Muscle layer of colon (tissue), 2 donors: ENCODE results near the gene PTGIS.
A peak's percentile ranks its signal among the peaks of the same experiment; 100 is the strongest.
"Not testable (repeated sequence)": the region's sequence is repeated elsewhere in the genome, so short reads cannot be mapped to it uniquely, and the experiment has no call there.

Experiments used
- H3K27ac ChIP-seq: one replicate; pipeline ENCODE4 v1.7.0; 2013; ENCODE audit warnings: low read depth, mild to moderate bottlenecking, low read length, moderate library complexity
- H3K27me3 ChIP-seq, 2 donors: one replicate each; pipeline ENCODE4 v1.7.0; 2013; ENCODE audit warnings: low read length in 2 of 2, mild to moderate bottlenecking in 2 of 2; ENCODE audit not compliant: insufficient read depth in 2 of 2, control insufficient read depth in 1 of 2
- H3K36me3 ChIP-seq: one replicate; pipeline ENCODE4 v1.7.0; 2013; ENCODE audit warnings: mild to moderate bottlenecking, low read length; ENCODE audit not compliant: insufficient read depth
- H3K4me1 ChIP-seq: one replicate; pipeline ENCODE4 v1.7.0; 2013; ENCODE audit warnings: mild to moderate bottlenecking, low read length; ENCODE audit not compliant: insufficient read depth
- H3K4me3 ChIP-seq, 2 donors: one replicate each; pipeline ENCODE4 v1.7.0; 2013; ENCODE audit warnings: low read length in 2 of 2, low read depth in 1 of 2, mild to moderate bottlenecking in 1 of 2, moderate library complexity in 1 of 2
- H3K9ac ChIP-seq: one replicate; pipeline ENCODE4 v1.7.0; 2013; ENCODE audit warnings: low read length
- H3K9me3 ChIP-seq: one replicate; pipeline ENCODE4 v1.7.0; 2013; ENCODE audit warnings: mild to moderate bottlenecking, low read length
- donor health status: abdominal sarcoma.
- donor health status: Adenocarcinoma of cecum.

PTGIS gene

DNA sequence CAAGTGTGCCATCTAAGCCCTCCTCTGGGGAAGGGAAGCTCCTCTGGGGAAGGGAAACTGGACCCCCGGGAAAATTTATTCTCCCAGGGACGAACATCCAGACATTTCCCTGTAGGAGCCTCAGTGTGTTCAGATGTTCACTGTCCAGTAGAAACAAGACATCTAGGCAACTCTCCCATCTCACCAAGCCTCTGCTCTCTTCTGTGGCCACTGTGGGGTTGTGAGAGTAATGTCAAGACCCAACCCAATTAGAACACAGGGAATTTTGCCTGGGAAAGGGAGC lies 3.6 kb upstream of the PTGIS start:
- Histone ChIP-seq H3K4me3 (no peak overlapping the region), H3K9me3 (no peaks in the 10 kb centered on the region), H3K9ac (no peak overlapping the region), H3K27me3 (peaks cover 0 to 18% of the 10 kb centered on the region in 2 donors), H3K4me1 (peaks cover 14% of the 10 kb centered on the region), H3K36me3 (no peaks in the 10 kb centered on the region), H3K27ac (no peak overlapping the region)

DNA sequence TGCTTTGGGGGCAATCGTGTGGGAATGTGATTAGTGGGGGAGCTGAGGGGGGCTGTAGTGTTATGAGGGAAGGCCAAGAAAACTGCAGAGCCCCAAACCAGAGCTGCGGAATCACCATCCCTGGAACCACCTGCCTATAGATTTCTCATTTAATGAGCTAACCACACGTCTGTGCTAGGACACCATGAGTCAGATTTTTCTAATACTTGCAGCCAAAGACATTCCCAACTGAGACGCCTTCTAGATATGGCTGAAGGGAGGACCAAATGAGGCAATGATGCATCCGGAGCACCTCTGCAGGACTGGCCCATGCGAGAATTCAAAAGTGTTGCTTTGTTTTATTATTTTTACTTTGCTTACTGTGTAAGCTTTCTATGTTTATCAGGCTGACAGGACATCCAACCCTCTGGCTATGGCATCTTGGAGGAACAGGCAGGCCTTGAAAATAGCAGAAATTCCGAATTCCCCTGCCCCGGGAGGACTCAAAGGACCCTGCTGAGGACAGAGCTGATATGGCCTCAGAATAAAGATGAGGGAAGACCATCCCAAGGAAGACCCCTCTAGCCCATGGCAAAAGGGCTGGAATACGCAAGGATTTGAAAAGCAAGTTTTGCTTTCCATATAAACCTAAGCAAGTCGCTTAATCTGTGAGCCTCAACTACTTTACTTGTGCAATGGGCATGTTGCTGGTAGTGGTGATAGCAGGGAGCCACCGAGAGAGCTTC lies 3.1 kb upstream of the PTGIS start:
- H3K9ac ChIP-seq: no peak overlapping the region
- H3K27ac ChIP-seq: no peak overlapping the region
- H3K36me3 ChIP-seq: no peaks in the 10 kb centered on the region
- H3K9me3 ChIP-seq: no peaks in the 10 kb centered on the region
- H3K4me3 ChIP-seq: no peak overlapping the region
- H3K27me3 ChIP-seq: peaks cover 0 to 18% of the 10 kb centered on the region in 2 donors
- H3K4me1 ChIP-seq: peaks cover 13% of the 10 kb centered on the region

DNA sequence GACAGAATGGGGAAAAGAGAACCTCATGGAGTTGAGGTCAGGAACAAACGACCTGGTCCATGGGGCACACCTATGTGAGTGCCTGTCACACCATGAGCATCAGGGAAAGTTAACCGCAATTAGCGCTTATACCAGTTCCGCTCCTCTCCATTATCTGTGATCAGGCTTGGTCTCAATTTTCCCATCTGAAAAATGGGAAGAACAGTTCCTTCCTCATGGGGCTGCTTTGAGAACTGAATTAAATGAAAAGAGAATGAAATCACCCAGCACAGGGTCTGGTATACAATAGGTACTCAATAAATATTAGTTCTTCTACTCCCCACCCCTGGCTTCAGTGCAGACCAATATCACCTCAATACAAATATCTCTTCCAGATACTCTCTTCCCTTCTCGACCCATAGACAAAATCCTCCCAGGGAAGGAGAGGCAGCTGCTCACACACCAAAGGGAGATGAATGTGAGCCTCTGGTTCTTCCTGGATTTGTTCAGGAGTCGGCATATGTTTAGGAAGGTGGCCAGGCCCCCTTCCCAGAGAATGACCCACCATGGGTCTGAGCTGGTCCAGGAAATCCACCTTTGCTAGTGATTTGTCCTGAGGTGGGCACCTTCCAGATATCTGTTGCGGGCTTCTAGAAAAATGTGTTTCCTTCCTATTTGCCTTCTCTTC lies 2.4 kb upstream of the PTGIS start:
- no peaks in the 10 kb centered on the region for H3K9me3 ChIP-seq
- peaks cover 9% of the 10 kb centered on the region for H3K4me1 ChIP-seq
- no peak overlapping the region for H3K9ac ChIP-seq
- no peaks in the 10 kb centered on the region for H3K36me3 ChIP-seq
- no peak overlapping the region for H3K4me3 ChIP-seq
- peak overlapping the region; percentile 33 for H3K27ac ChIP-seq
- H3K27me3 ChIP-seq: peaks cover 0 to 18% of the 10 kb centered on the region in 2 donors

DNA sequence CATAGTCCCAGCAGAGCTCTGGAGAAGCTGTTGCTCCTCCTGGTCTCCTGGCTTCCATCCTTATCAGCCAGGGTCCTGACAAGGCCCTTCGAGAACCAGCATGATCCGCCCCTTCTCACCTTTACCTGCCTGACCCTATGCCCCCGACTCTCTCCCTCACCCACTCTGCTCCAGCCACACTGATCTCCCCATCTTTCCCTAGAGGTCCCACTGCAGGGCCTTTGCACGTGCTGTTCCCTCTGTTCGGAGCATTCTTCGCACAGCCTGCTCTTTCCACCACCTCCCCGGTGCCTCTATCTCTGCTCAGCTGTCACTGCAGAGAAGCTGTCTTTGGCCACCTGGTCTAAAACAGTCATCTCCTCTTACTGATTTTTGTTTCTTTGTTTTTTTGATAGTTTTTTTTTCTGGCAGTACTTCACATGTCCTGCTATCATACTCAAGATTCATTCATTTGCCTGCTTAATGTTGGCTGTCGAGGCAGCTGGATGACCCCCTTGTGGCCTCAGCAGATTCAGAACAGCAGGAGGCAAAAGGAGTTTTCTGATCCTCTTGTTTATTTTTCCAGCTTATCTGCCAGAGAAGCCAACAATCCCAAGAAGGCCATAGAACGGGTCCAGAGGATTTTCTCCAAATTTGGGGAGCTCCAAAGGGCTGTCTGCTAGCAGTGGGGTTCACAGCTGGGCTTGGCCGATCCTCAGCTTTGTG lies 1.6 kb upstream of the PTGIS start:
- Histone ChIP-seq H3K27me3 (peaks cover 0 to 18% of the 10 kb centered on the region in 2 donors), H3K4me1 (peaks cover 9% of the 10 kb centered on the region), H3K27ac (peak overlapping the region; percentile 49)

DNA sequence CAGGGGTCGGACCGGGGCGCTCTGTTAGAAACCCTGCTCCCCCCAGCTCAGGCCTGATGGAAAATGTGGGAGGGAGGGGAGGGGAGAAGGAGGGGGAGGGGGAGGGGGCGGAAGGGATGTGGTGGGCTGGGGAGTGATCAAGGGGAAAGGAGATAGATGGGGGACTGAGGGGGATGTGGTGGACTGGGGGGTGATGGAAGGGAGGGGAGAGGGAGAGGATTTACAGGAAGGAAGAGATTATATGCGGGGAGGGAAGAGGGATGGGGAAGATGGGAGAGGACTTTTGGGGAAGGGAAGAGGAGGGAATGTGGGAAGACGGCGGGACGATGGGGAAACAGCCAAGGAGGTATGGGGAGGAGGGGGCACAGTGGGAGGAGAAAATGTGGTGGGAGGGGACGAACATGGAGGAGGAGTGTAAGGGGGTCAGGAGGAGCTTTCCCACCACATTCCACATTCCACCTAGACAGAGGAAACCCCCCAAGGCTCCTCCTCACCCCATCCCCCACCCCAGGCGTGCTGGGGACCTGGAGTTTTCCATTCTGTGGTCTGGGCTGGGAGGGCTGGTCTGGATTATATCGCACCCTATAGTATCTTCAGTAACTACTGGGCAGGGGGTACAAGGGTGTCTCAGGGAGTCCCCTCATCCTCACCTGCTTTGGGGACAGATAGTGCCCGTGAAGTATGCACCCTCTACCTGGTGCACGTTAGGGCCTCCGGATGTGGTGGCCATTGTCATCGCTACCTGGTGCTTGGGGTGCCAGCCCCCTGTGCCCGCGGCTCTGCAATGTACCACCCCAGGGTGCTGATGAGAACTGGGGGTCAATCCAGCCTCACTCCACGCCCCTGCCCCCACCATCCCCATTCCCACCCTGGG lies 578 bp upstream of the PTGIS start:
- Histone ChIP-seq H3K36me3 (no peaks in the 10 kb centered on the region), H3K4me3 (peak overlapping the region in 1 of 2 donors; percentile 20), H3K27me3 (peaks cover 0 to 18% of the 10 kb centered on the region in 2 donors), H3K9me3 (no peaks in the 10 kb centered on the region), H3K9ac (no peak overlapping the region), H3K27ac (peak overlapping the region; percentile 49), H3K4me1 (peaks cover 9% of the 10 kb centered on the region)

More for the DNA sequence above, 1.6 kb upstream of the PTGIS start:
- no peak overlapping the region for H3K4me3 ChIP-seq
- H3K9ac ChIP-seq: no peak overlapping the region
- H3K36me3 ChIP-seq: no peaks in the 10 kb centered on the region
- no peaks in the 10 kb centered on the region for H3K9me3 ChIP-seq

DNA sequence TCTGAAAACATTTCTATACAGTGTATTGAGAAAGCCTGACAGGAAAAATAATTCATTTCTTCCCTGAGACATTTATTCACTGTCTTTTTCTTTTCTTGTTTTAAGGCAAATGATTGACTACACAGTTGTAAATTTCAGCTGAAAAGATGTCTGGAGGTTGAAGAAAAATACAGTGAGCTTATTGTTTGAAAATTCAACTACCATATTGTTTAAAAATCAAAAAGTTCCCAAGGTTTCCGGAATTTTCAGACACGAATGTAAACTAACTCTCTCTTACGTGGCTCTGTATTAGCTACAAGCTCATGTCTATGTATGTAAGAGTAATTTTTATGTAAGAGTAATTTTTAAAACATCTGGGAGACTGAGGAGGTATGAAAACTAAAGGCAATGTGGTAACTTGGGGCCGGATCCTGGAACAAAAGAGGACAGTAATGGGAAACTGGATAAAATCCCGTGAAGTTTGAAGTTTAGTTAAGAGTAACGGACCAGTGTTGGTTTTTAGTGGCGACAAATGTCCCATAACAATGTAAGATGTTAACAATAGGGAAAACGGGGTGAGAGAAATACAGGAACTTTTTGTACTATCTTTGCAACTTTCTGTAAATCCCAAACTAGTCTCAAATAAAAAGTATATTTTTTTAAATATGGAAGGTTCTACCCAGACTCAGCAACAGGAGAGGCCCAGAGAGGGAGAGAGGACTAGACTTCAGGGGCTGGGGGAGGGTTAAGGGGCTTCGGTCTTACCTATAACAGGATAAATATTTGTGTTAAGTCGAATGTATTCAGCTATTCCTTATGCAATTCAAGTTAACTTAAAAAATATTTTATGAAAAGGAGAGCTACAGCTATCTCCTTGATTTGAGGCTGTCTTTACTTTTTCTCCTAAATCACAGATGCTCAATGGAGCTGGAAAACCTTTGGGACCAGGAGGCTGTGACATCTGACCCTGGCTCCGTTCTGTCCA lies 1.3 kb downstream of the PTGIS start:
- Histone ChIP-seq H3K36me3 (no peaks in the 10 kb centered on the region), H3K9me3 (no peaks in the 10 kb centered on the region), H3K9ac (peak overlapping the region; percentile 45), H3K4me3 (peak overlapping the region; percentile 64 to 65), H3K4me1 (peaks cover 18% of the 10 kb centered on the region), H3K27me3 (peaks cover 0 to 18% of the 10 kb centered on the region in 2 donors), H3K27ac (peak overlapping the region; percentile 25)

DNA sequence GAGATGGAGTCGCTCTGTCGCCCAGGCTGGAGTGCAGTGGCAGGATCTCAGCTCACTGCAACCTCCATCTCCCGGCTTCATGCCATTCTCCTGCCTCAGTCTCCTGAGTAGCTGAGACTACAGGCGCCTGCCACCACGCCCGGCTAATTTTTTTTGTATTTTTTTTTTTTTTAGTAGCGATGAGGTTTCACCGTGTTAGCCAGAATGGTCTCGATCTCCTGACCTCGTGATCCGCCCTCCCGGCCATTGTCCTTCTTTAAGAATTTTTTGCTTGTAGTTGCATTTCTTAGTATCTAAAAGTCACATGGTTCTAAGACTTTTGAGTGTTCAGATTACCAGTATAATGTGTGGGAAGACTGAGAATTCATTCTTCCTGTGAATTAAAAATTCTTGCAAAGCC lies 2.9 kb downstream of the PTGIS start:
- H3K9me3 ChIP-seq, H3K9ac ChIP-seq, H3K27ac ChIP-seq, H3K36me3 ChIP-seq, H3K4me3 ChIP-seq: not testable (repeated sequence)
- Histone ChIP-seq H3K27me3 (peaks cover 0 to 18% of the 10 kb centered on the region in 2 donors), H3K4me1 (peaks cover 20% of the 10 kb centered on the region)

DNA sequence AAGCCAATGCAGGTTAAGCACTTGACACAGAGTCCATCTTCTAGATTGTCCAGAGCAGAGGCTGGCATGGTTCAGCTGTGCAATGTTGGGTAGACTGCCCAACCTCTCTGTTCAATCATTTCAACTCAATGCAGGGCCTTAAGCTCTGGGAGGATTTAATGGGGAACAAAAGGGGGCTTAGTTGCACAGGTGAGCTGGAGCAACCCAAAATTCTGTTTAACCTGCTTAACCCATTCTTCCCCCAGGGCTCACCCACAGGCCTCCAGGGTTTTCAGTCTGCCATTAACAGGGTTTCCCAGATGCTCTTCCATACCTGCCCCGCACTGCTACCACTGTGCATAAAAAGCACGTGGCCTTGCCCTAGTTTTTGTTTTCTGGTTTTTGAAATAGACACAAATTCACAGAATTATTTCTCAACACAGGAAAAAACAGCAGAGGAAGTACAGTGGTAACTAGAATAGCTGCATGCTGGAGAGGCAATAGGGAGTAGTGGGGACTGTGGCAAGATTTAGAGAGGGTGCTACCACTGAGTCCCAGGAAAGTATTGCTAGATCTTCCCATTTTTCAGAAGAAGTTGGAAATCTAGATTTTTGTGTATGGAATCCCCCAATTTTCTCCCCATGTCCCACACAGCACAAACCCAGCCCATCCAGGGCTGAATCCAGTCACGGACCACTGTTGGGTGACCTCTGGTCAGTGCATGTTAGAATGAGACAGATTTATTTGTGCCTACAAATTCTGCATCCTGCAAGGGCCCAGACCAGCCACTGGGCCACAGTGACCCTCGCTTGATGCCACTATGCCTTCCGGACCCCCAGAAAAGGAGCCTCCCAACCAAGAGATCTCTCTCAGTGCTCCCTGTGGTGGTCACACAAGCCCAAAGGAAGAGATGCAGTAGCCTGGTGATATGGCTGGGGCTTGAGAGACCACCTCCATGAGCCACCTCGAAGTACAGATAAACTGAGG lies 4.6 kb downstream of the PTGIS start:
- Histone ChIP-seq H3K27ac (peak overlapping the region; percentile 46), H3K27me3 (peaks cover 0 to 8% of the 10 kb centered on the region in 2 donors), H3K4me1 (peaks cover 20% of the 10 kb centered on the region), H3K36me3 (no peaks in the 10 kb centered on the region), H3K9me3 (no peaks in the 10 kb centered on the region), H3K9ac (no peak overlapping the region), H3K4me3 (no peak overlapping the region)

DNA sequence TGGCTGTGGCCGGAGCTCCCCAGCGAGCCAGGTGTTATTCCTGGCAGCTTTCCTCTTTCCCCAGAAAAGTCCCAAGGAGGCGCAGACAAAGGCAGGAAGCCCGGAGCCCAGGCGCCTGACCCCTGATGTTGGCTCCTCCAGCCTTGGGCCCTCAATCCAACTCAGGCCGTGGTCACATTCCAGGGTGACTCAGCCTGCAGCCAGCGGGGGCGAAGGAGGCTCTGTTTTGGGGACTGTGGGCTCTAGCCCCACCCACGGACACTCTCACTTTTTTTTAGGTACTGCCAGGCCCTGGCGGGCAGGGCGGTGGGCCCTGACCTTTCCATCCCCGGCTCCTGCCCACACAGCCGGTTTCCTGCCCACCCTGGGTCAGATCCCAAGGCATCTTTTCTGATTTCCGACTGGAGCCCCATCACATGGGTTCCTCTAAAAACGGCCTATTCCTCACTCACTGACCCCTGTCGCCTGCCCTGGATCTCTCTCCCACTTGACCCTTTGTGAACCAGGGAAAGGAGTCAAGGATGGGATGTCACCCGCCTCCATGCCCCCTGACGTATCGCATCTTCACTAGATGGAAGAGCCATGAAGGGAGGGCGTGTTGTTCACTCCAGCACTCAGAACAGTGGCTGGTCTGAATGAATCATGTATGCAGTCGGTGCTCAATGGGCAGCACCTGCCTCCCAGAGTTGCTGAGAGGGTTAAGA lies 5.5 kb downstream of the PTGIS start:
- Histone ChIP-seq H3K4me3 (no peak overlapping the region), H3K27ac (peak overlapping the region; percentile 46), H3K4me1 (peaks cover 20% of the 10 kb centered on the region), H3K27me3 (peaks cover 0 to 4% of the 10 kb centered on the region in 2 donors), H3K36me3 (no peaks in the 10 kb centered on the region), H3K9me3 (no peaks in the 10 kb centered on the region), H3K9ac (no peak overlapping the region)
